NCI-H2227 treated with DMSO at 0.1 percent for 48 hours (cell line): ENCODE results near the gene DHCR7.

Experiments
- DNase-seq: peaks from one replicate; lab custom pipeline; 2025; lab: John Stamatoyannopoulos, UW

The DHCR7 gene

GRCh38 chr11:71410363-71410966, 37.7 kb downstream of the DHCR7 start:
- no peak for DNase-seq

- no peak for DNase-seq
Observed at GRCh38 chr11:71408826-71409225, 39.4 kb downstream of the DHCR7 start.

- no peak for DNase-seq
Observed at GRCh38 chr11:71407356-71407755, 40.8 kb downstream of the DHCR7 start.

GRCh38 chr11:71406681-71407080, 41.5 kb downstream of the DHCR7 start:
- DNase-seq, result no peak

GRCh38 chr11:71404209-71404608, 44.0 kb downstream of the DHCR7 start:
- no peak for DNase-seq

GRCh38 chr11:71402878-71403277, 45.3 kb downstream of the DHCR7 start:
- no peak for DNase-seq

GRCh38 chr11:71400216-71400615, 48.0 kb downstream of the DHCR7 start:
- DNase-seq, result no peak

GRCh38 chr11:71399341-71399740, 48.9 kb downstream of the DHCR7 start:
- no peak for DNase-seq

GRCh38 chr11:71397961-71398360, 50.2 kb downstream of the DHCR7 start:
- DNase-seq, result no peak

GRCh38 chr11:71397331-71397860, 50.8 kb downstream of the DHCR7 start:
- no peak for DNase-seq

- DNase-seq, result no peak
Observed at GRCh38 chr11:71396548-71397123, 51.6 kb downstream of the DHCR7 start.

GRCh38 chr11:71395774-71396173, 52.4 kb downstream of the DHCR7 start:
- no peak for DNase-seq

- no peak for DNase-seq
Observed at GRCh38 chr11:71395263-71395560, 53.0 kb downstream of the DHCR7 start.

GRCh38 chr11:71393283-71393682, 54.9 kb downstream of the DHCR7 start:
- DNase-seq, result no peak

- DNase-seq, result no peak
Observed at GRCh38 chr11:71391796-71392195, 56.4 kb downstream of the DHCR7 start.

GRCh38 chr11:71391352-71391751, 56.8 kb downstream of the DHCR7 start:
- no peak for DNase-seq

- no peak for DNase-seq
Observed at GRCh38 chr11:71388637-71389235, 59.5 kb downstream of the DHCR7 start.

GRCh38 chr11:71387784-71388636, 60.2 kb downstream of the DHCR7 start:
- DNase-seq, result no peak

- DNase-seq, result no peak
Observed at GRCh38 chr11:71387200-71387599, 61.0 kb downstream of the DHCR7 start.

- no peak for DNase-seq
Observed at GRCh38 chr11:71386202-71386601, 62.0 kb downstream of the DHCR7 start.

- no peak for DNase-seq
Observed at GRCh38 chr11:71385091-71385490, 63.1 kb downstream of the DHCR7 start.

GRCh38 chr11:71384561-71384960, 63.6 kb downstream of the DHCR7 start:
- DNase-seq, result no peak
